Astrocyte (in vitro differentiated cells and primary cell): ENCODE data around the gene APOBEC3C. TPM values are rescaled to one million over a fixed set of nuclear protein-coding genes. Genes with fewer than 3 reads are reported as not detected.

Experiments
- DNase-seq: peaks from one replicate; pipeline ENCODE4 v3.0.0-alpha.2; 2010; ENCODE audit warnings: low read depth
- FAIRE-seq: peaks from 2 replicates; lab custom pipeline; 2011; peaks lifted over from hg19 to GRCh38; lab: Jason Lieb, UNC
- H2AFZ ChIP-seq: 2 replicates; pipeline ENCODE4 v1.6.0; 2012; ENCODE audit warnings: low read depth, low read length, inconsistent platforms
- H3K27ac ChIP-seq: 2 replicates; pipeline ENCODE4 v1.5.1; 2011; ENCODE audit warnings: low read depth, low read length, inconsistent platforms
- H3K27me3 ChIP-seq: 2 replicates; pipeline ENCODE4 v1.6.0; 2011; ENCODE audit warnings: low read length, inconsistent platforms; ENCODE audit not compliant: insufficient read depth
- H3K36me3 ChIP-seq: 2 replicates; pipeline ENCODE4 v1.5.1; 2011; ENCODE audit warnings: low read length, inconsistent platforms; ENCODE audit not compliant: insufficient read depth
- H3K4me1 ChIP-seq: 2 replicates; pipeline ENCODE4 v1.5.1; 2011; ENCODE audit warnings: low read length, inconsistent platforms; ENCODE audit not compliant: insufficient read depth
- H3K4me2 ChIP-seq: 2 replicates; pipeline ENCODE4 v1.6.0; 2012; ENCODE audit warnings: low read length, inconsistent platforms
- H3K4me3 ChIP-seq: 2 replicates; pipeline ENCODE4 v1.5.1; 2011; ENCODE audit warnings: low read depth, mild to moderate bottlenecking, low read length, inconsistent platforms; ENCODE audit not compliant: insufficient read depth
- H3K79me2 ChIP-seq: 2 replicates; pipeline ENCODE4 v1.6.0; 2012; ENCODE audit warnings: mild to moderate bottlenecking, low read length, inconsistent platforms; ENCODE audit not compliant: insufficient read depth
- H3K9ac ChIP-seq: 2 replicates; pipeline ENCODE4 v1.6.0; 2012; ENCODE audit warnings: mild to moderate bottlenecking, low read length, inconsistent platforms
- H3K9me3 ChIP-seq: 2 replicates; pipeline ENCODE4 v1.5.1; 2012; ENCODE audit warnings: low read depth, mild to moderate bottlenecking, low read length, inconsistent platforms; ENCODE audit not compliant: insufficient read depth
- H4K20me1 ChIP-seq: 2 replicates; pipeline ENCODE4 v1.6.0; 2012; ENCODE audit warnings: low read length, inconsistent platforms; ENCODE audit not compliant: insufficient read depth
- H3K27ac Mint-ChIP-seq: one replicate; pipeline ENCODE4 v1.8.0; 2021; ENCODE audit warnings: mild to moderate bottlenecking, mixed read lengths; ENCODE audit not compliant: unreplicated experiment
- H3K27me3 Mint-ChIP-seq: one replicate; pipeline ENCODE4 v1.8.0; 2021; ENCODE audit warnings: low read depth, mixed read lengths; ENCODE audit not compliant: unreplicated experiment
- H3K36me3 Mint-ChIP-seq: one replicate; pipeline ENCODE4 v1.8.0; 2021; ENCODE audit warnings: low read depth, mixed read lengths; ENCODE audit not compliant: unreplicated experiment
- H3K4me1 Mint-ChIP-seq: one replicate; pipeline ENCODE4 v1.8.0; 2021; ENCODE audit warnings: low read depth, mixed read lengths; ENCODE audit not compliant: unreplicated experiment
- H3K4me3 Mint-ChIP-seq: one replicate; pipeline ENCODE4 v1.8.0; 2021; ENCODE audit warnings: mild to moderate bottlenecking, moderate library complexity, mixed read lengths; ENCODE audit not compliant: unreplicated experiment
- H3K9me3 Mint-ChIP-seq: one replicate; pipeline ENCODE4 v1.8.0; 2021; ENCODE audit warnings: mild to moderate bottlenecking, mixed read lengths; ENCODE audit not compliant: unreplicated experiment
- CTCF ChIP-seq: IDR thresholded peaks from 2 replicates; pipeline ENCODE4 v1.5.1; 2011; ENCODE audit warnings: low read depth, mild to moderate bottlenecking, inconsistent platforms, low read length, moderate library complexity; ENCODE audit not compliant: insufficient read depth
- EZH2 ChIP-seq: IDR thresholded peaks from 2 replicates; pipeline ENCODE4 v1.6.1; 2012; ENCODE audit warnings: mild to moderate bottlenecking, low read length, inconsistent platforms; ENCODE audit not compliant: insufficient read depth
- total RNA-seq: library from RNA; stranded (reverse); gene quantifications from 2 replicates; pipeline ENCODE4 v1.2.1, GENCODE V29; 2021

APOBEC3C gene
- total RNA-seq, 1 donor from 2014 or later = 32.5 TPM

DNA sequence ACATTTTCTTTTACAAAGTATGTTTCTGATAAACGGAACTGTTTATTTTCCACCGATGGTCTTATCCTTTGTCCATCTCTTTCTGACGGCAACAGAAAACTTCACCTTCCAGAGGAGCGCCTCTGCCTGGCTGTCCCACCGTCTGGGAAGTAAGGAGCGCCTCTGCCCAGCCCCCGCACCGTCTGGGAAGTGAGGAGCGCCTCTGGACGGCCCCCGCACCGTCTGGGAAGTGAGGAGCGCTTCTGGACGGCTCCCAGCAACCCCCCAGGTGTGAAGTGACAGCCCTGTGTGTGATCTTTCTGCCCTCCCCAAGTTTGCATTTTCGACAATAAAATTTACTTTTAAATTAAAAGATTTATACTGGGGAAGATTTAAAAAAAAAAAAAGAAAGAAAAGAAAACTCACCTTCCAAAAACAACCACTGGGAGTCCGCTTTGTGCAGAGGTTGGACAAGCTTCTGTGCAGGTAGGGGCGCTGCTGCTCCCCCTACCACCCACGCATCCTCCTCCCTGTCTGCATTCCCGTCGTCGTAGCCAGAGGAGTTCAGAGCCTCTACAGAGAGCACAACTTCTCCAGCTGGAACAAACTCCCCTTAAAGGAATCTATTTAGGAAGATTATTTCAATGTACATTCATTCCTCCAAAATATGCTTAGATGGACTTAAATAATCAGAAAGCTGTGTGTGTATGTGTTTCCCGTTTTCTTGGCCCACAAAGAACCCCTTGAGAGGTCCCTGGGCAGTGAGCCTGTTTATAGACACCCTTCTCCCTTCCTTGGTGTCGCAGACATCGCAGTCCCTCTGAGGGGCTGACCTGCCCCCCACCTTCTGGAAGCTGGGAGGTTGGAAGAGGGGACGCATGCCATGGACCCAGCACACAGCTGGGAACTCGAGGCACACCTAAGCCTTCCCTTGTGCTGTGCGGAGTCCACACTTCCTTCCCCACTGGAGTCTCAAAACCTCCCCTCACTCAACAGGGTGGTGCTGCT, 32.8 kb upstream of the APOBEC3C start:
- no peaks in the 10 kb centered on the region for H3K9me3 ChIP-seq
- H3K9me3 Mint-ChIP-seq = peaks cover 7% of the 10 kb centered on the region
- peak overlapping the region; percentile 29 for H3K27ac Mint-ChIP-seq
- no peaks in the 10 kb centered on the region for H3K27me3 ChIP-seq
- peaks cover 10% of the 10 kb centered on the region for H3K4me1 Mint-ChIP-seq
- H3K27me3 Mint-ChIP-seq = peaks cover 2% of the 10 kb centered on the region
- no peak overlapping the region for H3K27ac ChIP-seq
- peak overlapping the region; percentile 56 for H3K9ac ChIP-seq
- H3K36me3 Mint-ChIP-seq = no peaks in the 10 kb centered on the region
- H3K4me1 ChIP-seq = peaks cover 22% of the 10 kb centered on the region
- no peaks in the 10 kb centered on the region for H3K36me3 ChIP-seq
- peak; percentile 40 for TF ChIP-seq CTCF
- TF ChIP-seq EZH2 = no peak
- DNase-seq = peak; percentile 50
- peak overlapping the region; percentile 35 for H3K4me3 ChIP-seq
- H3K4me2 ChIP-seq = peak overlapping the region; percentile 81
- no peaks in the 10 kb centered on the region for H4K20me1 ChIP-seq
- peak overlapping the region; percentile 67 for H2AFZ ChIP-seq
- H3K4me3 Mint-ChIP-seq = no peak overlapping the region
- no peaks in the 10 kb centered on the region for H3K79me2 ChIP-seq
- no peak for FAIRE-seq

GRCh38 chr22:38981992-38982927, 31.8 kb upstream of the APOBEC3C start, which contains the start of gene APOBEC3B:
TSS of gene APOBEC3B (plus strand) at chr22:38982347. CDS start at chr22:38982454, 107 bp downstream.
- peaks cover 5% of the 10 kb centered on the region for H3K27me3 Mint-ChIP-seq
- peaks cover 22% of the 10 kb centered on the region for H3K4me1 ChIP-seq
- H4K20me1 ChIP-seq = no peaks in the 10 kb centered on the region
- TF ChIP-seq EZH2 = no peak
- H3K79me2 ChIP-seq = no peaks in the 10 kb centered on the region
- H3K36me3 ChIP-seq = no peaks in the 10 kb centered on the region
- H3K4me2 ChIP-seq = peak within 1 kb of the TSS; percentile 81
- H3K9me3 Mint-ChIP-seq = peaks cover 3% of the 10 kb centered on the region
- H2AFZ ChIP-seq = peak within 1 kb of the TSS; percentile 67
- H3K36me3 Mint-ChIP-seq = no peaks in the 10 kb centered on the region
- H3K4me3 ChIP-seq = peak within 1 kb of the TSS; percentile 35
- H3K9me3 ChIP-seq = no peaks in the 10 kb centered on the region
- H3K4me3 Mint-ChIP-seq = no peak within 1 kb of the TSS
- H3K27me3 ChIP-seq = no peaks in the 10 kb centered on the region
- H3K27ac ChIP-seq = peak within 1 kb of the TSS; percentile 63
- H3K9ac ChIP-seq = peak within 1 kb of the TSS; percentile 56
- FAIRE-seq = peak; percentile 82
- H3K4me1 Mint-ChIP-seq = peaks cover 10% of the 10 kb centered on the region
- H3K27ac Mint-ChIP-seq = peak within 1 kb of the TSS; percentile 88
- DNase-seq = peak; percentile 94

DNA sequence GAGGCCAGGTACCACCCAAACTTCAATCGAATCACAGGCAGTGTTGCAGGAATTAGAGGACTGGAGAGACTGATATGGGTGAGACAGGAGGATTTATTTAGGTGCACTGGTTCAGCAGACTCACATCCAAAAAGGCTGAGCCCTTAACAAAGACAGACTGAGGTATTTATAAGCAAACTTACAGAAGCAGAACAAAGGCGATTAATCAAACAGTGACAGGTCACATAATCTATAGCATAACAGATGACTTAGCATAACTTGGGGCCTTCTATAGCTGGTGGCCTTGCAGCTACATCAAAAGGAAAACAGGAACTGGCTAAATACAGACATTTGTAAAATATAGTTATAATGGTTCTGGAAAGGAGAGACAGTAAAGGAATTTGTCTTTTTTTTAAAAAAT, 29.8 kb upstream of the APOBEC3C start:
- no peaks in the 10 kb centered on the region for H3K36me3 Mint-ChIP-seq
- H3K27me3 Mint-ChIP-seq = peaks cover 13% of the 10 kb centered on the region
- TF ChIP-seq EZH2 (no peak), CTCF (no peak)
- Histone ChIP-seq H3K27me3 (no peaks in the 10 kb centered on the region), H2AFZ (no peak overlapping the region), H3K4me3 (no peak overlapping the region), H4K20me1 (no peaks in the 10 kb centered on the region), H3K36me3 (no peaks in the 10 kb centered on the region), H3K27ac (no peak overlapping the region), H3K79me2 (no peaks in the 10 kb centered on the region), H3K9ac (no peak overlapping the region), H3K9me3 (no peaks in the 10 kb centered on the region), H3K4me1 (peaks cover 22% of the 10 kb centered on the region), H3K4me2 (no peak overlapping the region)
- DNase-seq (no peak), FAIRE-seq (no peak)
- peaks cover 10% of the 10 kb centered on the region for H3K4me1 Mint-ChIP-seq
- H3K27ac Mint-ChIP-seq = peak overlapping the region; percentile 24
- no peaks in the 10 kb centered on the region for H3K9me3 Mint-ChIP-seq
- H3K4me3 Mint-ChIP-seq = no peak overlapping the region
